GM06990 (cell line): Measurements from ENCODE around the gene PRKCB.
A peak's percentile ranks its signal among the peaks of the same experiment; 100 is the strongest.

ENCODE experiments used
- DNase-seq: peaks from one replicate; pipeline ENCODE4 v3.0.0-alpha.2; 2011; ENCODE audit not compliant: insufficient read length; ENCODE audit errors: extremely low read depth
- H3K27me3 ChIP-seq: replicated peaks from 2 replicates; pipeline ENCODE4 v1.6.0; 2011; ENCODE audit warnings: low read length; ENCODE audit not compliant: control insufficient read depth, insufficient read depth
- H3K36me3 ChIP-seq: 2 replicates; pipeline ENCODE4 v1.5.1; 2011; ENCODE audit warnings: low read length; ENCODE audit not compliant: control insufficient read depth, insufficient read depth
- H3K4me3 ChIP-seq: replicated peaks from 2 replicates; pipeline ENCODE4 v1.5.1; 2011; ENCODE audit warnings: low read depth, mild to moderate bottlenecking, control low read depth, low read length
- CTCF ChIP-seq: IDR thresholded peaks from 2 replicates; pipeline ENCODE4 v1.5.1; 2011; ENCODE audit warnings: low read length, control low read depth, mild to moderate bottlenecking, inconsistent platforms; ENCODE audit not compliant: insufficient read depth, poor library complexity, severe bottlenecking

PRKCB gene

GRCh38 chr16:23855010-23855409 lies 19.2 kb downstream of the PRKCB start:
- no peak for DNase-seq
- H3K4me3 ChIP-seq: no peak overlapping the region
- TF ChIP-seq CTCF: no peak
- H3K36me3 ChIP-seq: no peaks in the 10 kb centered on the region
- no peaks in the 10 kb centered on the region for H3K27me3 ChIP-seq

- Histone ChIP-seq H3K27me3 (no peaks in the 10 kb centered on the region), H3K4me3 (no peak overlapping the region), H3K36me3 (no peaks in the 10 kb centered on the region)
- TF ChIP-seq CTCF: no peak
- peak; percentile 56 for DNase-seq
These were observed 20.5 kb downstream of the PRKCB start for GRCh38 chr16:23856251-23856709.

- H3K36me3 ChIP-seq: no peaks in the 10 kb centered on the region
- no peak for TF ChIP-seq CTCF
- no peak overlapping the region for H3K4me3 ChIP-seq
- H3K27me3 ChIP-seq: no peaks in the 10 kb centered on the region
- no peak for DNase-seq
These were observed 21.6 kb downstream of the PRKCB start for GRCh38 chr16:23857256-23857880.

DNA sequence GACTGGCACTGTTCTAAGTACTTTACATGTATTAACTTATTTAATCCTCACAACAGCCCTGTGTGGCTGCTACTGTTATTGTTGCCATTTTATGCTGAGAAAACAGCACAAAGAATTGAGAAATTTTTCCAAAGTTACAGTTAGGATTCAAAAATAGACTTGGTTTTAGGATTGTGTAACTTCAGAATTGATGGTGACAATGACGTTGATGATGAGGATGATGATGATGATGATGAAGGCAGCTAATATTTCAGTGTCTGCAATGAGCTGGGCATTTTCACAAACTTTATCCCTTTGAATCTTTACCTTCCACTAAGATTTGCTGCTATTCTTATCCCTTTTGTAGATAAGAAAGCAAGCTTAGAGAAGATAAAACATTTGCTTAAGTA lies 22.1 kb downstream of the PRKCB start:
- Histone ChIP-seq H3K36me3 (no peaks in the 10 kb centered on the region), H3K27me3 (no peaks in the 10 kb centered on the region), H3K4me3 (no peak overlapping the region)
- DNase-seq: no peak
- TF ChIP-seq CTCF: no peak

DNA sequence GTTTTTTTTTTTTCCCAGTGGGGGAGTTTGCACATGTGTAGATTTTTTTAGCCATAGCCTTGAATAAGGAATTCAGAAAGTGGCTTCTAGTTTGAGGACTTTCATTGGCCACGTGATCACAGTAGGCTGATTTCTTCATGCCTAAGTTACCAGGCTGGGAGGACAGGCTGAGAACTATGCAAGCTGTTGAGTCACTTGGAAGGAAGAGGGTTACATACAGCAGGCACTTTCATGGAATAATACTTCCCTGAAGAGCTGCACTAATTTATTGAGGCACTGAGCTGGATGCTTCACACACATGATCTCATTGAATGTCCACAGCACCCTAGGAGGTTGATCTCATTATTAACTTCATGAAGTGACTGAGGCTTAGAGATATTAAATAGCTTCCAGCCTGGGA lies 22.8 kb downstream of the PRKCB start:
- Histone ChIP-seq H3K36me3 (no peaks in the 10 kb centered on the region), H3K4me3 (no peak overlapping the region), H3K27me3 (no peaks in the 10 kb centered on the region)
- DNase-seq: no peak
- TF ChIP-seq CTCF: no peak
